ENCODE measurements around the gene PWWP3B. TPM values are rescaled to one million over a fixed set of nuclear protein-coding genes. Genes with fewer than 3 reads are reported as not detected.

PWWP3B gene
- total RNA-seq, 2 donors from 2014 or later, result 0.81 to 4.3 TPM

DNA sequence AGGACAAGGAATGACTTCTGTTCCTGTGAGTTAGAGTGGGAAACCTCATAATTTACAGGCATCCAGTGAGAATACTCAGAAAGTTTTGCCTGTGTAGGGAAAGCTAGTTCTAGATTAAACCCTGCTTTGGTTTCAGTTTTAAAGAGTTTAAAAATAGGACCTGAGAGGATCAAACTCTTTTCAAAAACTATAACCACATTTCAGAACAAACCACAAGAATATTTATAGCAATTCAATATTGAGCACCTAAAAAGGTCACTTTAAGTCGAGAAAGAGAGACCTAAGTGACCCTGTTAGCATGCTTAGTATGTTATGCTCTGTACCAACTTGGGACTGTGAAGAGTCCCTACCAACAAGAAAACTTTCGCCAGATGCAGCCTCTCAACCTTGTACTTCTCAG, 17.4 kb upstream of the PWWP3B start:
- 54% methylated on average over 1 of the region's 2 CpGs; no CpG with 5 or more reads in 1 of the 2 experiments for WGBS, 2 experiments (ENCODE audit: insufficient coverage in 1 of 2, insufficient read length in 1 of 2)
- H3K9ac ChIP-seq (ENCODE audit: extremely low read depth, low read length, poor library complexity, severe bottlenecking), result no peak overlapping the region
- H3K27ac Mint-ChIP-seq, result no peak overlapping the region
- H3K36me3 ChIP-seq (ENCODE audit: control insufficient read depth, insufficient read depth, low read length), result no peaks in the 10 kb centered on the region
- peaks cover 73% of the 10 kb centered on the region for H3K9me3 Mint-ChIP-seq
- peaks cover 5% of the 10 kb centered on the region for H3K9me3 ChIP-seq (ENCODE audit: control insufficient read depth, low read length)
- no peak overlapping the region for H3K4me3 ChIP-seq (ENCODE audit: low read length)
- H3K4me1 ChIP-seq (ENCODE audit: control insufficient read depth, insufficient read depth, low read length), result no peaks in the 10 kb centered on the region
- H3K27me3 ChIP-seq (ENCODE audit: control insufficient read depth, insufficient read depth, low read length, poor library complexity, severe bottlenecking), result no peaks in the 10 kb centered on the region
- H3K27ac ChIP-seq (ENCODE audit: low read depth, low read length), result no peak overlapping the region
- DNase-seq, result no peak
- H3K4me3 Mint-ChIP-seq, result no peak overlapping the region
- H3K27me3 Mint-ChIP-seq (ENCODE audit: insufficient read depth), result no peaks in the 10 kb centered on the region
- no peaks in the 10 kb centered on the region for H3K4me1 Mint-ChIP-seq
- TF ChIP-seq, protein P1, sequence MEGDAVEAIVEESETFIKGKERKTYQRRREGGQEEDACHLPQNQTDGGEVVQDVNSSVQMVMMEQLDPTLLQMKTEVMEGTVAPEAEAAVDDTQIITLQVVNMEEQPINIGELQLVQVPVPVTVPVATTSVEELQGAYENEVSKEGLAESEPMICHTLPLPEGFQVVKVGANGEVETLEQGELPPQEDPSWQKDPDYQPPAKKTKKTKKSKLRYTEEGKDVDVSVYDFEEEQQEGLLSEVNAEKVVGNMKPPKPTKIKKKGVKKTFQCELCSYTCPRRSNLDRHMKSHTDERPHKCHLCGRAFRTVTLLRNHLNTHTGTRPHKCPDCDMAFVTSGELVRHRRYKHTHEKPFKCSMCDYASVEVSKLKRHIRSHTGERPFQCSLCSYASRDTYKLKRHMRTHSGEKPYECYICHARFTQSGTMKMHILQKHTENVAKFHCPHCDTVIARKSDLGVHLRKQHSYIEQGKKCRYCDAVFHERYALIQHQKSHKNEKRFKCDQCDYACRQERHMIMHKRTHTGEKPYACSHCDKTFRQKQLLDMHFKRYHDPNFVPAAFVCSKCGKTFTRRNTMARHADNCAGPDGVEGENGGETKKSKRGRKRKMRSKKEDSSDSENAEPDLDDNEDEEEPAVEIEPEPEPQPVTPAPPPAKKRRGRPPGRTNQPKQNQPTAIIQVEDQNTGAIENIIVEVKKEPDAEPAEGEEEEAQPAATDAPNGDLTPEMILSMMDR (conservative IDR thresholded peaks at IDR 0.05), result no peak
- H3K36me3 Mint-ChIP-seq (ENCODE audit: low read depth), result no peaks in the 10 kb centered on the region

DNA sequence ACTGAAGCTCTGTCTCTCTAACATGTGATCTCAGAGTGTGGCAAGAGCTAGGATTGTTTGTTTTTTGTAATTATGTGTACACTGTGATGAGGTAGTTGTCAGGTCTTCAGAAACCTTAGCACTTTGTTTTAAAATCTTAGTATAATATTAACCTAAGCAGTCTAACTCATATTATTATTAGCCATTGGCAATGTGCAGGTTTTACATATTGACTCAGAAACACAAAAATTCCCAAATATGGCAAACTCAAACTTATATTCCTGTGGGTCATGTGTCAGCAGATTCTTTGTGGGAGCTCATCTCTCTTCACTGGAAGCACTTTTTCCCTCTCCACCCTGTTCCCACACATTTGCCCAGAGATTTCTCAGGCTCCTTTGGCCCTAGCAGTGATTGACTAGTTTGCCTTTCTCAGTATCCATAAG, 8.2 kb upstream of the PWWP3B start:
- Mint-ChIP-seq H3K9me3 (peaks cover 53% of the 10 kb centered on the region), H3K36me3 (ENCODE audit: low read depth) (no peaks in the 10 kb centered on the region), H3K4me1 (no peaks in the 10 kb centered on the region), H3K4me3 (no peak overlapping the region), H3K27ac (no peak overlapping the region), H3K27me3 (ENCODE audit: insufficient read depth) (no peaks in the 10 kb centered on the region)
- Histone ChIP-seq H3K4me1 (ENCODE audit: control insufficient read depth, insufficient read depth, low read length) (no peaks in the 10 kb centered on the region), H3K9ac (ENCODE audit: extremely low read depth, low read length, poor library complexity, severe bottlenecking) (no peak overlapping the region), H3K27me3 (ENCODE audit: control insufficient read depth, insufficient read depth, low read length, poor library complexity, severe bottlenecking) (no peaks in the 10 kb centered on the region), H3K27ac (ENCODE audit: low read depth, low read length) (no peak overlapping the region), H3K9me3 (ENCODE audit: control insufficient read depth, low read length) (no peaks in the 10 kb centered on the region), H3K4me3 (ENCODE audit: low read length) (no peak overlapping the region), H3K36me3 (ENCODE audit: control insufficient read depth, insufficient read depth, low read length) (no peaks in the 10 kb centered on the region)
- no peak for DNase-seq
- TF ChIP-seq, protein P1 (conservative IDR thresholded peaks at IDR 0.05), result no peak

DNA sequence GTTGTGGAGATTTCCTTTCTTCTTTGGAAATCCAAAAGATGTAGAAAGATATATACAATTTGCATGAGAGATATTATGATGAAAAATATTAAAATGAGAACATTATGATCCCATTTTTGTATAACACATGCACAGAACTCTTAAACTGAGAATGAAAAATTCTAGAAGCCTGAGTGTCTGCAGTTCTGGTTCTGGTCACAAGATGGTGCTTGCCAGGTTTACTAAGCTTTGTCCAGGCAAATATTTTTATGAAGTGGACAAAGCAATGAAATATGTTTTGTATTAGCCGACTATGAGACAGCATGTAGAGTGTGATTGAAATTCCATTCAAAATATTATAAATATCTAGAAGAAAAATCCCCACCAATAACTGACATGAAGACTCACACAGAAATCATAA, 2.2 kb downstream of the PWWP3B start:
- no peaks in the 10 kb centered on the region for H3K27me3 ChIP-seq (ENCODE audit: control insufficient read depth, insufficient read depth, low read length, poor library complexity, severe bottlenecking)
- Mint-ChIP-seq H3K4me1 (no peaks in the 10 kb centered on the region), H3K36me3 (ENCODE audit: low read depth) (no peaks in the 10 kb centered on the region), H3K27ac (no peak overlapping the region), H3K4me3 (no peak overlapping the region), H3K27me3 (ENCODE audit: insufficient read depth) (no peaks in the 10 kb centered on the region), H3K9me3 (peaks cover 61% of the 10 kb centered on the region)
- no peaks in the 10 kb centered on the region for H3K36me3 ChIP-seq (ENCODE audit: control insufficient read depth, insufficient read depth, low read length)
- no peak for DNase-seq
- no peaks in the 10 kb centered on the region for H3K9me3 ChIP-seq (ENCODE audit: control insufficient read depth, low read length)
- H3K4me1 ChIP-seq (ENCODE audit: control insufficient read depth, insufficient read depth, low read length), result no peaks in the 10 kb centered on the region
- no peak overlapping the region for H3K4me3 ChIP-seq (ENCODE audit: low read length)
- no peak overlapping the region for H3K27ac ChIP-seq (ENCODE audit: low read depth, low read length)
- WGBS, 2 experiments (ENCODE audit: insufficient coverage in 1 of 2, insufficient read length in 1 of 2), result no CpG with 5 or more reads among the region's 1 CpG
- TF ChIP-seq, protein P1 (conservative IDR thresholded peaks at IDR 0.05), result peak; percentile 54
- H3K9ac ChIP-seq (ENCODE audit: extremely low read depth, low read length, poor library complexity, severe bottlenecking), result no peak overlapping the region

Data from endodermal cell (in vitro differentiated cells).